H1 (cell line): Measurements from ENCODE around the gene GUCY1A2. TPM values are rescaled to one million over a fixed set of nuclear protein-coding genes. Genes with fewer than 3 reads are reported as not detected.

Source experiments
- CTCF ChIA-PET: fragments of 300-600 bp; sonication (Branson Sonifier 250); formaldehyde crosslinking; loops from one replicate; lab custom pipeline; 2021; ENCODE audit not compliant: partially characterized antibody; lab: Charles Lee
- POLR2A ChIA-PET: fragments of 300-600 bp; sonication (Branson Sonifier 250); formaldehyde crosslinking; loops from one replicate; lab custom pipeline; 2021; ENCODE audit warnings: inconsistent platforms; ENCODE audit not compliant: partially characterized antibody; lab: Charles Lee
- DNase-seq, 2 experiments: peaks; one replicate each; pipeline versions ENCODE4 v3.0.0 to v3.0.0-alpha.2; 2010 to 2022; ENCODE audit warnings: low spot score in 2 of 2, low read depth in 1 of 2, mixed read lengths in 1 of 2
- FAIRE-seq: peaks from 2 replicates; lab custom pipeline; 2011; peaks lifted over from hg19 to GRCh38; lab: Jason Lieb, UNC
- H2AFZ ChIP-seq: 2 replicates; pipeline ENCODE4 v1.8.1; 2012; ENCODE audit warnings: low read length, inconsistent platforms
- H2AK5ac ChIP-seq: 2 replicates; pipeline ENCODE4 v1.6.1; 2013; ENCODE audit warnings: low read depth, low read length
- H2BK120ac ChIP-seq: replicated peaks from 2 replicates; pipeline ENCODE3; 2013; ENCODE audit warnings: low read depth, low read length, inconsistent platforms
- H2BK12ac ChIP-seq: 2 replicates; pipeline ENCODE4 v1.6.1; 2013; ENCODE audit warnings: low read depth, low read length
- H2BK15ac ChIP-seq: 2 replicates; pipeline ENCODE4 v1.6.1; 2013; ENCODE audit warnings: low read length
- H2BK20ac ChIP-seq: 2 replicates; pipeline ENCODE4 v1.6.1; 2013; ENCODE audit warnings: low read length
- H2BK5ac ChIP-seq: 2 replicates; pipeline ENCODE4 v1.6.1; 2013; ENCODE audit warnings: low read depth, low read length
- H3K14ac ChIP-seq: 2 replicates; pipeline ENCODE4 v1.6.1; 2013; ENCODE audit warnings: inconsistent platforms; ENCODE audit not compliant: insufficient read length
- H3K18ac ChIP-seq: 2 replicates; pipeline ENCODE4 v1.6.1; 2013; ENCODE audit warnings: low read length; ENCODE audit errors: extremely low read depth
- H3K23ac ChIP-seq: 2 replicates; pipeline ENCODE4 v1.6.1; 2013; ENCODE audit warnings: inconsistent platforms; ENCODE audit not compliant: insufficient read length
- H3K23me2 ChIP-seq: 2 replicates; pipeline ENCODE4 v1.6.1; 2013; ENCODE audit warnings: low read depth, low read length
- H3K27ac ChIP-seq: 2 replicates; pipeline ENCODE4 v1.6.1; 2011; ENCODE audit warnings: low read depth, low read length, inconsistent platforms
- H3K27me3 ChIP-seq, 4 experiments: replicated peaks in 1 of 4; 1 replicate in 1 of 4; 2 replicates in 3 of 4; pipeline versions ENCODE4 v1.6.1 to v1.8.1; 2011 to 2013; ENCODE audit warnings: low read length in 3 of 4, mild to moderate bottlenecking in 3 of 4, inconsistent platforms in 2 of 4, mixed read lengths in 2 of 4, moderate library complexity in 1 of 4; ENCODE audit not compliant: control insufficient read depth in 3 of 4, insufficient read depth in 3 of 4; ENCODE audit errors: extremely low read depth in 1 of 4
- H3K36me3 ChIP-seq, 4 experiments: 2 replicates each; pipeline versions ENCODE4 v1.6.1 to v1.8.1; 2011 to 2013; ENCODE audit warnings: mild to moderate bottlenecking in 4 of 4, low read length in 3 of 4, moderate library complexity in 2 of 4, control low read depth in 1 of 4, inconsistent platforms in 1 of 4; ENCODE audit not compliant: insufficient read depth in 4 of 4, control insufficient read depth in 2 of 4
- H3K4ac ChIP-seq: replicated peaks from 2 replicates; pipeline ENCODE3; 2013; ENCODE audit warnings: low read length, low read depth, mixed read lengths, inconsistent platforms; ENCODE audit not compliant: insufficient read length
- H3K4me1 ChIP-seq, 4 experiments: replicated peaks in 1 of 4; 1 replicate in 1 of 4; 2 replicates in 3 of 4; pipeline versions ENCODE4 v1.6.1 to v1.8.1; 2011 to 2013; ENCODE audit warnings: low read length in 3 of 4, inconsistent platforms in 2 of 4, mixed read lengths in 1 of 4; ENCODE audit not compliant: insufficient read depth in 4 of 4, control insufficient read depth in 3 of 4
- H3K4me2 ChIP-seq, 2 experiments: 2 replicates each; pipeline versions ENCODE4 v1.6.1 to v1.8.1; 2011 to 2013; ENCODE audit warnings: low read depth in 2 of 2, low read length in 2 of 2, control low read depth in 1 of 2, inconsistent platforms in 1 of 2, mild to moderate bottlenecking in 1 of 2; ENCODE audit not compliant: insufficient read depth in 1 of 2
- H3K4me3 ChIP-seq, 4 experiments: fragments of 200-600, 300-600 bp in 1 of 4; sonication (generic), shearing (Covaris generic), sonication (Bioruptor Twin) in 1 of 4; 2 replicates each; pipeline versions ENCODE4 v1.5.1 to v1.8.1; 2011 to 2016; ENCODE audit warnings: low read length in 4 of 4, low read depth in 3 of 4, control low read depth in 2 of 4, inconsistent platforms in 2 of 4, mild to moderate bottlenecking in 2 of 4, mixed read lengths in 1 of 4, moderate library complexity in 1 of 4; ENCODE audit not compliant: insufficient read depth in 2 of 4; ENCODE audit errors: extremely low read depth in 1 of 4
- H3K56ac ChIP-seq: replicated peaks from 2 replicates; pipeline ENCODE3; 2013; ENCODE audit warnings: low read depth, mild to moderate bottlenecking, mixed read lengths, low read length, inconsistent platforms; ENCODE audit not compliant: insufficient read length
- H3K79me1 ChIP-seq: 2 replicates; pipeline ENCODE4 v1.6.1; 2013; ENCODE audit warnings: low read depth, low read length, control low read depth
- H3K79me2 ChIP-seq, 2 experiments: 2 replicates each; pipeline versions ENCODE4 v1.6.1 to v1.8.1; 2012 to 2013; ENCODE audit warnings: low read length in 2 of 2, mild to moderate bottlenecking in 2 of 2, inconsistent platforms in 1 of 2; ENCODE audit not compliant: insufficient read depth in 2 of 2, control insufficient read depth in 1 of 2
- H3K9ac ChIP-seq, 4 experiments: replicated peaks in 1 of 4; 1 replicate in 1 of 4; 2 replicates in 3 of 4; pipeline versions ENCODE4 v1.6.1 to v1.8.1; 2011 to 2013; ENCODE audit warnings: low read depth in 3 of 4, low read length in 3 of 4, control low read depth in 2 of 4, mild to moderate bottlenecking in 2 of 4, moderate library complexity in 2 of 4, inconsistent platforms in 1 of 4; ENCODE audit errors: extremely low read depth in 1 of 4
- H3K9me3 ChIP-seq, 2 experiments: 2 replicates each; pipeline versions ENCODE4 v1.6.1 to v1.8.1; 2012 to 2013; ENCODE audit warnings: mild to moderate bottlenecking in 2 of 2, moderate library complexity in 2 of 2, control low read depth in 1 of 2, inconsistent platforms in 1 of 2, low read depth in 1 of 2, low read length in 1 of 2, mixed read lengths in 1 of 2; ENCODE audit not compliant: insufficient read depth in 2 of 2
- H4K20me1 ChIP-seq, 2 experiments: replicated peaks in 1 of 2; 2 replicates each; pipeline versions ENCODE3 to v1.8.1; 2011 to 2013; ENCODE audit warnings: inconsistent platforms in 2 of 2, low read length in 2 of 2, mild to moderate bottlenecking in 1 of 2; ENCODE audit not compliant: insufficient read depth in 2 of 2, control insufficient read depth in 1 of 2
- H4K5ac ChIP-seq: 2 replicates; pipeline ENCODE4 v1.6.1; 2013; ENCODE audit warnings: low read length, low read depth, mixed read lengths, inconsistent platforms; ENCODE audit not compliant: insufficient read length
- H4K8ac ChIP-seq: 2 replicates; pipeline ENCODE4 v1.8.0; 2013; ENCODE audit warnings: mild to moderate bottlenecking, moderate library complexity, low read length, inconsistent platforms; ENCODE audit not compliant: insufficient read depth; ENCODE audit errors: extremely low read depth
- H4K91ac ChIP-seq: replicated peaks from 2 replicates; pipeline ENCODE3; 2013; ENCODE audit warnings: low read length, mixed read lengths, inconsistent platforms; ENCODE audit not compliant: insufficient read length
- CBX8 ChIP-seq: fragments of 300-800, 300-1000 bp; sonication (generic); IDR thresholded peaks from 2 replicates; pipeline ENCODE4 v1.7.1; 2016; ENCODE audit warnings: low read depth, low read length, borderline replicate concordance
- CEBPB ChIP-seq: IDR thresholded peaks from 2 replicates; pipeline ENCODE4 v1.6.1; 2012; ENCODE audit warnings: low read depth, low read length
- GABPA ChIP-seq: IDR thresholded peaks from 2 replicates; pipeline ENCODE4 v1.6.1; 2011; ENCODE audit warnings: mild to moderate bottlenecking, low read length, moderate library complexity, borderline replicate concordance; ENCODE audit not compliant: insufficient read depth
- RXRA ChIP-seq: IDR thresholded peaks from 2 replicates; pipeline ENCODE4 v1.6.1; 2011; ENCODE audit warnings: low read depth, mild to moderate bottlenecking, low read length, moderate library complexity; ENCODE audit not compliant: insufficient read depth
- SP2 ChIP-seq: IDR thresholded peaks from 2 replicates; pipeline ENCODE4 v1.6.1; 2012; ENCODE audit warnings: mild to moderate bottlenecking, low read length, inconsistent platforms
- SUZ12 ChIP-seq: fragments of 200-600 bp; sonication (generic); IDR thresholded peaks from 2 replicates; pipeline ENCODE4 v1.6.1; 2012; ENCODE audit warnings: mild to moderate bottlenecking, inconsistent platforms, low read length, moderate library complexity, mixed read lengths
- USF2 ChIP-seq: IDR thresholded peaks from 2 replicates; pipeline ENCODE4 v1.6.1; 2011; ENCODE audit warnings: low read length, improper control_type of control experiment
- YY1 ChIP-seq: IDR thresholded peaks from 2 replicates; pipeline ENCODE4 v1.6.1; 2011; ENCODE audit warnings: low read depth, mild to moderate bottlenecking, low read length
- WGBS, 2 experiments: shearing (Covaris generic) in 1 of 2; methylation state at CpG; one replicate each; pipeline versions ENCODE4 v1.1.6 to v1.1.7; 2013 to 2015; ENCODE audit warnings: low lambda C conversion rate in 2 of 2, mixed read lengths in 2 of 2, inconsistent platforms in 1 of 2, low coverage in 1 of 2, missing lambda C conversion rate in 1 of 2; ENCODE audit not compliant: insufficient replicate concordance in 2 of 2, insufficient coverage in 1 of 2, insufficient read length in 1 of 2; ENCODE audit errors: extremely low coverage in 1 of 2, missing lambda C conversion rate in 1 of 2; 5-methylcytosine and 5-hydroxymethylcytosine counted together
- polyA plus RNA-seq, 7 experiments: library from polyadenylated mRNA; depleted of rRNA in 3 of 7; stranded (reverse) in 5 of 7; unstranded in 2 of 7; fragments of >200 nt in 5 of 7; fragments of 200-250 nt in 2 of 7; gene quantifications; 1 replicate in 5 of 7; 2 replicates in 1 of 7; 4 replicates in 1 of 7; pipeline versions ENCODE4 v1.2.1 to v1.2.3, GENCODE V29; 2011 to 2013; ENCODE audit warnings: missing spikeins in 2 of 7, mixed read lengths in 2 of 7
- total RNA-seq: library from RNA; stranded (reverse); fragmentation: NEBNext Ultra II Directional; extraction: Animal tissue kit (Norgen Biotek cat#: 25700); gene quantifications from 2 replicates; pipeline ENCODE4 v1.2.1, GENCODE V29; 2021

Gene GUCY1A2
- total and polyA plus RNA-seq, 2 of the 8 experiments (the other 6 are each of a cell fraction or from before 2014, with no cell fraction given) = 0.11 to 1.9 TPM

- no peak for DNase-seq
- no peak overlapping the region for H3K14ac ChIP-seq
- no peaks in the 10 kb centered on the region for H3K79me2 ChIP-seq
- FAIRE-seq = no peak
- CTCF ChIA-PET = interaction anchor here (0.6 to 1.1 kb wide), 2 partner anchors 9 to 233 kb away, joined by 4 read pairs; no protein-coding TSS in a partner anchor
- no peak overlapping the region for H2BK5ac ChIP-seq
- no peak overlapping the region for H2BK20ac ChIP-seq
- no peak overlapping the region for H3K4me2 ChIP-seq
- H2BK12ac ChIP-seq = no peak overlapping the region
- 93% methylated on average over 3 of the region's 3 CpGs; no CpG with 5 or more reads in 1 of the 2 experiments for WGBS, 2 experiments
- H3K23ac ChIP-seq = no peak overlapping the region
- no peaks in the 10 kb centered on the region for H3K79me1 ChIP-seq
- H3K4me3 ChIP-seq = no peak overlapping the region
- H2AK5ac ChIP-seq = no peak overlapping the region
- no peak overlapping the region for H3K18ac ChIP-seq
- POLR2A ChIA-PET = no interaction called here
- H2BK15ac ChIP-seq = no peak overlapping the region
- H3K9me3 ChIP-seq = no peaks in the 10 kb centered on the region
- no peak for TF ChIP-seq USF2
- TF ChIP-seq SUZ12 = no peak
- TF ChIP-seq RXRA = no peak
- TF ChIP-seq CEBPB = no peak
- TF ChIP-seq GABPA = no peak
- TF ChIP-seq SP2 = no peak
- TF ChIP-seq CBX8 = no peak
- no peak for TF ChIP-seq YY1
- TF ChIP-seq, all 59 proteins: peak for 0
- H3K4me1 ChIP-seq = peaks cover 0 to 3% (median 0%) of the 10 kb centered on the region in 4 experiments; a peak in 2 of 7 replicates
- no peak overlapping the region for H4K8ac ChIP-seq
- H3K23me2 ChIP-seq = no peaks in the 10 kb centered on the region
- no peak overlapping the region for H3K56ac ChIP-seq
- no peaks in the 10 kb centered on the region for H3K27me3 ChIP-seq
- no peaks in the 10 kb centered on the region for H3K36me3 ChIP-seq
- H3K9ac ChIP-seq = no peak overlapping the region
- H2BK120ac ChIP-seq = no peak overlapping the region
- no peak overlapping the region for H3K27ac ChIP-seq
- H4K91ac ChIP-seq = no peak overlapping the region
- no peak overlapping the region for H4K5ac ChIP-seq
- no peak overlapping the region for H3K4ac ChIP-seq
- no peak overlapping the region for H2AFZ ChIP-seq
- H4K20me1 ChIP-seq = no peaks in the 10 kb centered on the region
Measured at GRCh38 chr11:106679181-106679580, 339.1 kb downstream of the GUCY1A2 start.
